GM12878 (cell line): Measurements from ENCODE around the gene ISOC2. TPM values are rescaled to one million over a fixed set of nuclear protein-coding genes. Genes with fewer than 3 reads are reported as not detected.

Experiments
- ATAC-seq: fragments of 200-7000 bp; cut with Tn5 transposase; 3 replicates; pipeline ENCODE4 v1.9.1; 2020; ENCODE audit warnings: mild to moderate bottlenecking, moderate library complexity
- BruUV-seq: library from RNA; stranded (reverse); fragments of 400-500 nt; replicated peaks from 2 replicates; lab custom pipeline; 2021; lab: Mats Ljungman, UMichigan
- CTCF ChIA-PET: fragments of 300-600 bp; sonication (Branson Sonifier 250); formaldehyde crosslinking; extraction: SDS; loops from one replicate; lab custom pipeline; 2021; ENCODE audit warnings: inconsistent platforms; lab: Yijun Ruan, JAX
- POLR2A ChIA-PET: fragments of 350-600 bp; formaldehyde crosslinking; extraction: SDS; loops from one replicate; lab custom pipeline; 2021; ENCODE audit warnings: inconsistent platforms; lab: Charles Lee
- RAD21 ChIA-PET: fragments of 300-600 bp; sonication (Branson Sonifier 250); formaldehyde crosslinking; loops from one replicate; lab custom pipeline; 2023; ENCODE audit warnings: antibody characterized with exemption; ENCODE audit not compliant: unreplicated experiment; lab: Charles Lee
- SMC1A ChIA-PET: fragments of 300-600 bp; sonication (Branson Sonifier 250); formaldehyde crosslinking; loops from one replicate; lab custom pipeline; 2023; ENCODE audit not compliant: unreplicated experiment, uncharacterized antibody; lab: Charles Lee
- DNase-seq: peaks from one replicate; pipeline ENCODE4 v3.0.0-alpha.2; 2011; ENCODE audit warnings: low read depth, low spot score
- FAIRE-seq: peaks from 3 replicates; lab custom pipeline; 2011; peaks lifted over from hg19 to GRCh38; lab: Jason Lieb, UNC
- H2AFZ ChIP-seq: 2 replicates; pipeline ENCODE4 v1.6.0; 2011; ENCODE audit warnings: low read depth, low read length, control low read depth; ENCODE audit not compliant: control insufficient read depth
- H3K27ac ChIP-seq: 2 replicates; pipeline ENCODE4 v1.5.1; 2011; ENCODE audit warnings: control low read depth; ENCODE audit not compliant: control insufficient read depth, insufficient read depth
- H3K27me3 ChIP-seq, 2 experiments: replicated peaks in 1 of 2; 2 replicates each; pipeline versions ENCODE4 v1.6.0 to v1.6.1; 2011; ENCODE audit warnings: low read length in 1 of 2; ENCODE audit not compliant: control insufficient read depth in 2 of 2, insufficient read depth in 2 of 2
- H3K36me3 ChIP-seq, 2 experiments: 2 replicates each; pipeline ENCODE4 v1.5.1; 2011; ENCODE audit warnings: low read length in 1 of 2; ENCODE audit not compliant: control insufficient read depth in 2 of 2, insufficient read depth in 2 of 2
- H3K4me1 ChIP-seq: 2 replicates; pipeline ENCODE4 v1.6.1; 2011; ENCODE audit warnings: mild to moderate bottlenecking, low read length, moderate library complexity, mixed read lengths; ENCODE audit not compliant: control insufficient read depth, insufficient read depth
- H3K4me2 ChIP-seq: 2 replicates; pipeline ENCODE4 v1.6.0; 2011; ENCODE audit warnings: control low read depth; ENCODE audit not compliant: control insufficient read depth, insufficient read depth
- H3K4me3 ChIP-seq: fragments of 200-600 bp; sonication (generic); 2 replicates; pipeline ENCODE4 v1.5.1; 2016
- H3K79me2 ChIP-seq: 2 replicates; pipeline ENCODE4 v1.6.0; 2011; ENCODE audit warnings: low read length; ENCODE audit not compliant: control insufficient read depth, insufficient read depth
- H3K9ac ChIP-seq: 2 replicates; pipeline ENCODE4 v1.8.0; 2011; ENCODE audit warnings: low read length, control low read depth, mixed read lengths; ENCODE audit not compliant: control insufficient read depth, insufficient read depth
- H3K9me3 ChIP-seq: replicated peaks from 3 replicates; pipeline ENCODE4 v1.5.1; 2011; ENCODE audit warnings: mild to moderate bottlenecking, low read length; ENCODE audit not compliant: control insufficient read depth, insufficient read depth
- H4K20me1 ChIP-seq: 2 replicates; pipeline ENCODE4 v1.6.0; 2011; ENCODE audit not compliant: control insufficient read depth, insufficient read depth
- MTA2 ChIP-seq: fragments of 450-650 bp; IDR thresholded peaks from 2 replicates; pipeline ENCODE4 v1.6.1; 2016; ENCODE audit warnings: low read depth, mild to moderate bottlenecking, moderate library complexity
- NFYB ChIP-seq: IDR thresholded peaks from 2 replicates; pipeline ENCODE4 v1.6.1; 2011; ENCODE audit warnings: low read depth, mild to moderate bottlenecking, low read length, improper control_type of control experiment, moderate library complexity; ENCODE audit not compliant: insufficient read depth
- POLR2AphosphoS2 ChIP-seq: IDR thresholded peaks from 2 replicates; pipeline ENCODE4 v1.6.1; 2011; ENCODE audit warnings: low read depth, mild to moderate bottlenecking, low read length, improper control_type of control experiment, moderate library complexity
- SMAD1 ChIP-seq: fragments of 450-650 bp; IDR thresholded peaks from 2 replicates; pipeline ENCODE4 v1.6.1; 2018; ENCODE audit warnings: mild to moderate bottlenecking, low read depth; ENCODE audit not compliant: partially characterized antibody
- SUPT20H ChIP-seq: IDR thresholded peaks from 2 replicates; pipeline ENCODE4 v1.6.1; 2011; ENCODE audit warnings: low read depth, mild to moderate bottlenecking, low read length, moderate library complexity, borderline replicate concordance; ENCODE audit not compliant: control insufficient read depth
- ZSCAN29 ChIP-seq: fragments of 450-650 bp; IDR thresholded peaks from 2 replicates; pipeline ENCODE4 v1.6.1; 2017; ENCODE audit warnings: mild to moderate bottlenecking, moderate library complexity
- WGBS: methylation state at CpG from one replicate; pipeline ENCODE4 v1.1.6; 2016; ENCODE audit warnings: low lambda C conversion rate; ENCODE audit not compliant: insufficient replicate concordance, insufficient coverage; ENCODE audit errors: missing lambda C conversion rate; 5-methylcytosine and 5-hydroxymethylcytosine counted together
- in situ Hi-C: fragments of 300-500 bp; cut with MboI; formaldehyde crosslinking; loops from 9 replicates; pipeline ENCODE4 v1.14.3; 2018; ENCODE audit warnings: mixed read lengths
- intact Hi-C: fragments of 100-400 bp; cut with micrococcal nuclease; formaldehyde crosslinking; loops from one replicate; pipeline ENCODE4 v1.14.2; 2022; ENCODE audit not compliant: unreplicated experiment
- polyA plus RNA-seq, 11 experiments: library from polyadenylated mRNA; depleted of rRNA in 4 of 11; unstranded in 6 of 11; stranded (reverse) in 5 of 11; fragments of >200 nt; fragmentation: Nextera tagmentation in 4 of 11; fragmentation: Illumina TruSeq in 1 of 11; extraction: Ambion mirVana in 4 of 11; extraction: Trizol in 1 of 11; gene quantifications; 1 replicate in 1 of 11; 2 replicates in 10 of 11; pipeline versions ENCODE4 v1.2.1 to v1.2.3, GENCODE V29; 2011 to 2016; ENCODE audit warnings: inconsistent platforms in 2 of 11, missing spikeins in 2 of 11, low read depth in 1 of 11
- total RNA-seq, 4 experiments: library from RNA; depleted of rRNA in 3 of 4; stranded (reverse); fragments of >200 nt in 3 of 4; fragmentation: Illumina TruSeq in 1 of 4; extraction: Trizol in 1 of 4; gene quantifications; 2 replicates each; pipeline versions ENCODE4 v1.2.1 to v1.2.3, GENCODE V29; 2013 to 2021
- TF ChIP-seq, protein P1 (sequence below): fragments of 150-350 bp; IDR thresholded peaks from 2 replicates; pipeline ENCODE4 v1.6.1; 2016; ENCODE audit warnings: low read depth, low read length

ISOC2 gene
- total and polyA plus RNA-seq, 10 of the 15 experiments (the other 5 are each of a cell fraction or from before 2014, with no cell fraction given): 0.72 to 238 (median 56.9) TPM

DNA sequence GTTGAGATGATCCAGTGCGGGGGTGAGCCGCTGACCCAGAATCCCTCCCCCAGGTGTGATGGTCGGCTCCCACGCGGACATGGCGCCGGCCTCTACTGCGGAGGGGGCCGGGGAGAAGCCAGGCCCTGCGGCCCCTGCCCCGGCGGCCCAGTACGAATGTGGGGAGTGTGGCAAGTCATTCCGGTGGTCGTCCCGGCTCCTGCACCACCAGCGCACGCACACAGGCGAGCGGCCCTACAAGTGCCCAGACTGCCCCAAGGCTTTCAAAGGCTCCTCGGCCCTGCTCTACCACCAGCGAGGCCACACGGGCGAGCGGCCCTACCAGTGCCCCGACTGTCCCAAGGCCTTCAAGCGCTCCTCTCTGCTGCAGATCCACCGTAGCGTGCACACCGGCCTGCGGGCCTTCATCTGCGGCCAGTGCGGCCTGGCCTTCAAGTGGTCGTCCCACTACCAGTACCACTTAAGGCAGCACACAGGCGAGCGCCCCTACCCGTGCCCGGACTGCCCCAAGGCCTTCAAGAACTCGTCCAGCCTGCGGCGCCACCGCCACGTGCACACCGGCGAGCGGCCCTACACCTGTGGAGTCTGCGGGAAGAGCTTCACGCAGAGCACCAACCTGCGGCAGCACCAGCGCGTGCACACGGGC, 19.8 kb upstream of the ISOC2 start:
- intact Hi-C loops: no loop called here

More for the DNA sequence above, 19.8 kb upstream of the ISOC2 start:
- no TSS peak for BruUV-seq
- no peak overlapping the region for H3K4me3 ChIP-seq
- TF ChIP-seq MTA2: no peak
- no peak for TF ChIP-seq NFYB
- no peak for TF ChIP-seq ZSCAN29
- TF ChIP-seq, protein P1, sequence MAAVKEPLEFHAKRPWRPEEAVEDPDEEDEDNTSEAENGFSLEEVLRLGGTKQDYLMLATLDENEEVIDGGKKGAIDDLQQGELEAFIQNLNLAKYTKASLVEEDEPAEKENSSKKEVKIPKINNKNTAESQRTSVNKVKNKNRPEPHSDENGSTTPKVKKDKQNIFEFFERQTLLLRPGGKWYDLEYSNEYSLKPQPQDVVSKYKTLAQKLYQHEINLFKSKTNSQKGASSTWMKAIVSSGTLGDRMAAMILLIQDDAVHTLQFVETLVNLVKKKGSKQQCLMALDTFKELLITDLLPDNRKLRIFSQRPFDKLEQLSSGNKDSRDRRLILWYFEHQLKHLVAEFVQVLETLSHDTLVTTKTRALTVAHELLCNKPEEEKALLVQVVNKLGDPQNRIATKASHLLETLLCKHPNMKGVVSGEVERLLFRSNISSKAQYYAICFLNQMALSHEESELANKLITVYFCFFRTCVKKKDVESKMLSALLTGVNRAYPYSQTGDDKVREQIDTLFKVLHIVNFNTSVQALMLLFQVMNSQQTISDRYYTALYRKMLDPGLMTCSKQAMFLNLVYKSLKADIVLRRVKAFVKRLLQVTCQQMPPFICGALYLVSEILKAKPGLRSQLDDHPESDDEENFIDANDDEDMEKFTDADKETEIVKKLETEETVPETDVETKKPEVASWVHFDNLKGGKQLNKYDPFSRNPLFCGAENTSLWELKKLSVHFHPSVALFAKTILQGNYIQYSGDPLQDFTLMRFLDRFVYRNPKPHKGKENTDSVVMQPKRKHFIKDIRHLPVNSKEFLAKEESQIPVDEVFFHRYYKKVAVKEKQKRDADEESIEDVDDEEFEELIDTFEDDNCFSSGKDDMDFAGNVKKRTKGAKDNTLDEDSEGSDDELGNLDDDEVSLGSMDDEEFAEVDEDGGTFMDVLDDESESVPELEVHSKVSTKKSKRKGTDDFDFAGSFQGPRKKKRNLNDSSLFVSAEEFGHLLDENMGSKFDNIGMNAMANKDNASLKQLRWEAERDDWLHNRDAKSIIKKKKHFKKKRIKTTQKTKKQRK: no peak
- no peak for TF ChIP-seq SUPT20H
- no peak for TF ChIP-seq SMAD1
- no peak for TF ChIP-seq POLR2AphosphoS2
- no peak overlapping the region for H3K4me2 ChIP-seq
- no peaks in the 10 kb centered on the region for H3K27me3 ChIP-seq
- DNase-seq: no peak
- no peak overlapping the region for H2AFZ ChIP-seq
- WGBS: 95% methylated on average over 52 of the region's 52 CpGs
- no peaks in the 10 kb centered on the region for H3K9me3 ChIP-seq
- peaks cover 24% of the 10 kb centered on the region for H3K4me1 ChIP-seq
- H3K9ac ChIP-seq: no peak overlapping the region
- no peak overlapping the region for H3K27ac ChIP-seq
- ChIA-PET CTCF (no interaction called here), POLR2A (no interaction called here), SMC1A (no interaction called here), RAD21 (no interaction called here)
- in situ Hi-C loops: no loop called here
- no peak for FAIRE-seq
- H3K79me2 ChIP-seq: peaks cover 6% of the 10 kb centered on the region
- peaks cover 0 to 9% of the 10 kb centered on the region in 2 experiments; a peak in 2 of 4 replicates for H3K36me3 ChIP-seq
- no peak for ATAC-seq
- no peaks in the 10 kb centered on the region for H4K20me1 ChIP-seq
